DOHH2 (cell line): ENCODE data around the gene VSTM2B.

Experiments used
- EZH2phosphoT487 ChIP-seq: fragments of 200-600 bp; sonication (generic); IDR thresholded peaks from 2 replicates; pipeline ENCODE4 v1.6.1; 2017; ENCODE audit warnings: borderline replicate concordance, mild to moderate bottlenecking, antibody characterized with exemption, low read length, moderate library complexity, mixed read lengths
- TF ChIP-seq, protein P1 (sequence below): fragments of 200-600 bp; sonication (generic); IDR thresholded peaks from one replicate; pipeline ENCODE4 v1.5.1; 2014; ENCODE audit warnings: antibody characterized with exemption, mild to moderate bottlenecking, low read depth, low read length; ENCODE audit not compliant: poor library complexity, severe bottlenecking

GRCh38 chr19:29550896-29551295 lies 25.1 kb downstream of the VSTM2B start:
- TF ChIP-seq, protein P1, sequence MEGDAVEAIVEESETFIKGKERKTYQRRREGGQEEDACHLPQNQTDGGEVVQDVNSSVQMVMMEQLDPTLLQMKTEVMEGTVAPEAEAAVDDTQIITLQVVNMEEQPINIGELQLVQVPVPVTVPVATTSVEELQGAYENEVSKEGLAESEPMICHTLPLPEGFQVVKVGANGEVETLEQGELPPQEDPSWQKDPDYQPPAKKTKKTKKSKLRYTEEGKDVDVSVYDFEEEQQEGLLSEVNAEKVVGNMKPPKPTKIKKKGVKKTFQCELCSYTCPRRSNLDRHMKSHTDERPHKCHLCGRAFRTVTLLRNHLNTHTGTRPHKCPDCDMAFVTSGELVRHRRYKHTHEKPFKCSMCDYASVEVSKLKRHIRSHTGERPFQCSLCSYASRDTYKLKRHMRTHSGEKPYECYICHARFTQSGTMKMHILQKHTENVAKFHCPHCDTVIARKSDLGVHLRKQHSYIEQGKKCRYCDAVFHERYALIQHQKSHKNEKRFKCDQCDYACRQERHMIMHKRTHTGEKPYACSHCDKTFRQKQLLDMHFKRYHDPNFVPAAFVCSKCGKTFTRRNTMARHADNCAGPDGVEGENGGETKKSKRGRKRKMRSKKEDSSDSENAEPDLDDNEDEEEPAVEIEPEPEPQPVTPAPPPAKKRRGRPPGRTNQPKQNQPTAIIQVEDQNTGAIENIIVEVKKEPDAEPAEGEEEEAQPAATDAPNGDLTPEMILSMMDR, result no peak
- TF ChIP-seq EZH2phosphoT487, result no peak
